GM19099 (cell line): ENCODE measurements around the gene RPP40.

Source experiments
- POLR2A ChIP-seq: IDR thresholded peaks from 3 replicates; pipeline ENCODE4 v1.6.1; 2011; ENCODE audit warnings: low read depth; ENCODE audit not compliant: insufficient read length; ENCODE audit errors: extremely low read depth

Gene RPP40

DNA sequence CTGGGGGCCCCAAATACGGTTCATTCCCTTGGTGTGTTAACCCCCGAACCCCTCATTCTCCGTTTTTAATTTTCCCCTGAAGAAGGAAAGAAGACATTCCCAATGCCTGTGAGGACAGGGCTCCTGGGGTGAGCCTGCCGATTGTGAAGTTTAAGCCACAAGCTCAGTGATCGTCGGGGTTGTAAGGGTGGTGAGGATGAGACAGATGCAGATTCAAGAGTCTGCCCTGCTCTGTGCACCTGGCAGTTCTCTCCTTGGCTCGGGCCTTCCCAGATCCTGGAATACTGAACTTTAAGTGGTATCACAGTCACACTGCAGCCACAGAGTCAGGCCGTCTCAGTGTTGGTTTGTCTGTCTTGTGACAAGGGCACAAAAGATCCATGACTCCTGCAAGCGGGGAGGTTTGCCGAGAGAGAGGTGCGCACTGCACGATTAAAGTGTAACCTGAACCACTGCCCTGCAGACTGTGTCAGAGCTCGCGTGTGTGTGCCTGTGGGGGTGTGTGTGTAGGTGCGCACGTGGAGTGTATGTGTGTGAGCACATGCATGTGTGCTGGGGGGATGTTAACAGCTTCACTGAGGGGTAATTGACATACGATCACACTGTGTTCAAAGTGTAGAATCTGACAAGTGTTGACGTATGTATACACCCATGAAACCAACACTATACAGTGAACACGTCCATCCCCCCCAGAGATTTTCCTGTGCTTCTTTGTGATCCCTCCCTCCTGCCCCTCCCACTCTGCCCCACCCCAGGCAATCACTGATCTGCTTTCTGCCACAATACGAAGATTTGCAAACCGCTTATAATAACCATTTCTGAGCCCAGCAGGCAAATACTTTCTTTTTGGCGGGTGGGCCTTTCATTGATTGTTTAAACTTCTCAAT, 38.9 kb downstream of the RPP40 start:
- no peak for TF ChIP-seq POLR2A

- no peak for TF ChIP-seq POLR2A
These were observed 40.9 kb downstream of the RPP40 start for GRCh38 chr6:4962905-4963304.

DNA sequence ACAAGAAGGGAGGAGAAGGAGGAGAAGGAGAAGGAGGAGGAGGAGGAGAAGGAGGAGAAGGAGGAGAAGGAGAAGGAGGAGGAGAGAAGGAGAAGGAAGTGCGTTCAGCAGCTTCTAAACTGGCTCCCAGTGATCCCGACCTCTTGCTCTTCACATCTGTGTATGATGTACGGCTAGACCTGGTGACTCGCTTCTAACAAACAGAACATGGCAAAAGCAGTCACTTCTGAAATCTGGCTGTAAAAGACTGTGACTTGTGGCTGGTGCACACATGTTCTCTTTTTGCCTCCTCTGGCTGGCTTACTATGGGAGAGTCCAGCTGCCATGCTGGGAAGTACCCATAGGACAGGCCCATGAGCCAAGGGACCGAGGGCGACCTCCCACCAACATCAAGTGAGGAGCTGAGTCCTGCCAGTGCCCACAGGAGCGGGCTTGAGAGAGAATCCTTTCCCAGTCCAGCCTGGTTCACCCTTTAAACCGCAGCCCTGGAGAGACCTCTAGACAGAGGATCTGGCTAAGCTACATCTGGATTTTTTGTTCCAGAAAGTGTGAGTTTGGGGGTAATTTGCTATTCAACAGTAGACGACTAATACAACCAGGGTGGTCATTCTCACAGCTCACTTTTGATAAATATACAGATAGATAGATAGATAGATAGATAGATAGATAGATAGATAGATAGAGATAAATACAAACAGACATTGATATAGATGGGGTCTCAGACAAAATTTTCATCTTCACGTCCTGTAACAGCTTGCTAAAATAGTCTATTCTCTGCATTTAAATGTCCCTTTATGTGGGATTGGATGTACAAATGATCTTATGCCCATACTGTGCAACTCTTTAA, 42.3 kb downstream of the RPP40 start:
- TF ChIP-seq POLR2A = no peak

- TF ChIP-seq POLR2A = no peak
These were observed 45.2 kb downstream of the RPP40 start for GRCh38 chr6:4958624-4959023.

DNA sequence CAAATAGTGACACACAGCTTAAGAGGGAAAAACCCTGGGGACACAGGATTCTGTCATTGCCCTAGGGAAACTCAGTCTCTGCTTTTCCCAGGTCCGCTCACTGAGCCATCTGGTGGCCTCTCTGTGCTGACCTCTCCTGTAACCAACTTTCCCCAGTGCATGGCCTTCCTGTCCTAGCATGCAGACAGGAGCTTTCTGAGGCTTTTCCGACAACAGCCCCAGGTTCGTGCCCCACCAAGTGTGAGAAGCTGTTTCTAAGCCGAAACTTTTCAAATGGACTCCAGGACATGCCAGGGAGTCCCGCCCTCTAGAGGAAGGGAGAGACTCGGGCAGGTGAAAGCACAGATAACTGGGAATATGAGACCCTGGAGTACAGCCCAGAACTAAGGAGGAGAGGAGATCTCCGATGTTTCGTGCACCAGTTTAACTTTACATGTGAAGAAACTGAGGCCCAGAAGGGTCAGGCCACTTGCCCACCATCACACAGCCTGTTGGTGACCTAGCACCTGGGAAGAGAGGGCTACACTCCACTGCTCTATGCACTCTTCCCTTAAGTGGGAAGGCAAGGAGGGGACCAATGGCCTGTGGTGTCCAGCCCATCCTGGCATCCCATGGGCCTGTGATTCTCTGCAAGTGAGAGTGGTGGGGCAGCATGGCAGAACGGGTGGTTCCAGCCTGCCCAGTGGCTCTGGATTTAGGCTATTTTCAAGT, 46.2 kb downstream of the RPP40 start:
- TF ChIP-seq POLR2A = no peak

DNA sequence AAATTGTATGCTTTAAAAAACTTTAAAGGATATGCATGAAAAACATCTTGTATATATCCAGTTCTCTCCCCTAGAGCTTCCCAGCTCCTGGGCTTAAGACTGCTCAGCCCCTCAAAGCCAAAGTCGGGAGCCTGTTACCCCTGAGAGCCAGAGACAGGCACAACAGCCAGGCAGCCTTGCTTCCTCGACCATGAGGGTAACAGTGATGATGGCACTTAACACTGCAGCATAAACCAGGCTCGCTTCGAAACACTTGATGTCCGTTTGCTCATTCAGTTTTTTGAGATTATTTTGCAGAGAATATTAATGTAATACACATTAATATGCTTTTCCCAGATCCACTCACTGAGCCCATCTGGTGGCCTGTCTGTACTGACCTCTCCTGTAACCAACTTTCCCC, 47.2 kb downstream of the RPP40 start:
- no peak for TF ChIP-seq POLR2A

- TF ChIP-seq POLR2A = no peak
These were observed 50.4 kb downstream of the RPP40 start for GRCh38 chr6:4953440-4953839.

- no peak for TF ChIP-seq POLR2A
These were observed 52.9 kb downstream of the RPP40 start for GRCh38 chr6:4950836-4951533.

DNA sequence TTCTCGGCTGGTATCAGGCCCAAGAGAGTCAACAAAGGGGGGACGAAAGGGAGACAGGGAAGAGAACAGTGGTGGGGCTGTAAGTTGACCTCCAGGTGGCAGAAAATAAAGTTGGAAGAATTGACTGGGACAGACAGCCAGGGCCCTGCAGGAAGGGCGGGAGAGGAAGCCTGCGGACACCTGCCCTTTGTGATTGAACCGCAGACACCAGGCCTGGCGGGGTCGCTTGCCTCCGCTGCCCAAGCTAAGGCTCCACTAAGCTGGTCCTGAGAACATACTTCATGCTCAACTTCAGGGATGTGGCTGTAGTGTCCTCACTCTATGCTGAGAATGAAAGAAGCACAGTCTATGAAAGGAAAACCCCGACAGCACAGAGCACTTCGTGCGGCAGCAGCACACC, 53.8 kb downstream of the RPP40 start:
- no peak for TF ChIP-seq POLR2A

GRCh38 chr6:4948781-4949450, 54.9 kb downstream of the RPP40 start:
- no peak for TF ChIP-seq POLR2A

DNA sequence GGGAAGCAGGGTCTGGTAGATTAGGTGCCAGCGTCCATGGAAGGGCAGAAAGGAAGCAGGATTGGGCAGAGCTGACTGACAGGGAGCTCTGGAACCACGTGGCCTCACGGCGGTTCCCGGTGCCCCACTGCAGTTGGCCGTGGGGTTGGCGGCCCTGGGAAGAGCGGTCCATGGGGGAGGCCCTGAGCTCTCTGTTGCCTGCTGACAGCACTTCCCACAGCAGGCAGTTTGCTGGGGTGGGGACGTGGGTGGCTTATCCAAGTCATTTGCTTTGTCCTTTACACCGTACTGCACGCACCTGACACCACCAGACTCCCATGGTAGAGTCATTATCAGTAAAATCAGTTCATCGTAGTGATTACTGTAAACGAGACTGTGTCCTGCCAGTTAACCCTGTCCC, 56.1 kb downstream of the RPP40 start:
- TF ChIP-seq POLR2A = no peak

GRCh38 chr6:4946521-4946920, 57.3 kb downstream of the RPP40 start:
- no peak for TF ChIP-seq POLR2A
